Activated T-helper 1 cell treated with Interleukin-2 at 50 U/mL for 16 hours (primary cell): ENCODE results near the gene RNF4.
A peak's percentile ranks its signal among the peaks of the same experiment; 100 is the strongest.

Experiments
- DNase-seq: peaks from one replicate; pipeline ENCODE4 v3.0.0-alpha.2; 2020; ENCODE audit warnings: low read depth

RNF4 gene

GRCh38 chr4:2437475-2438215 is 31.3 kb upstream of the RNF4 start:
- no peak for DNase-seq

- DNase-seq = no peak
Measured at GRCh38 chr4:2438822-2439718, 29.8 kb upstream of the RNF4 start.

DNA sequence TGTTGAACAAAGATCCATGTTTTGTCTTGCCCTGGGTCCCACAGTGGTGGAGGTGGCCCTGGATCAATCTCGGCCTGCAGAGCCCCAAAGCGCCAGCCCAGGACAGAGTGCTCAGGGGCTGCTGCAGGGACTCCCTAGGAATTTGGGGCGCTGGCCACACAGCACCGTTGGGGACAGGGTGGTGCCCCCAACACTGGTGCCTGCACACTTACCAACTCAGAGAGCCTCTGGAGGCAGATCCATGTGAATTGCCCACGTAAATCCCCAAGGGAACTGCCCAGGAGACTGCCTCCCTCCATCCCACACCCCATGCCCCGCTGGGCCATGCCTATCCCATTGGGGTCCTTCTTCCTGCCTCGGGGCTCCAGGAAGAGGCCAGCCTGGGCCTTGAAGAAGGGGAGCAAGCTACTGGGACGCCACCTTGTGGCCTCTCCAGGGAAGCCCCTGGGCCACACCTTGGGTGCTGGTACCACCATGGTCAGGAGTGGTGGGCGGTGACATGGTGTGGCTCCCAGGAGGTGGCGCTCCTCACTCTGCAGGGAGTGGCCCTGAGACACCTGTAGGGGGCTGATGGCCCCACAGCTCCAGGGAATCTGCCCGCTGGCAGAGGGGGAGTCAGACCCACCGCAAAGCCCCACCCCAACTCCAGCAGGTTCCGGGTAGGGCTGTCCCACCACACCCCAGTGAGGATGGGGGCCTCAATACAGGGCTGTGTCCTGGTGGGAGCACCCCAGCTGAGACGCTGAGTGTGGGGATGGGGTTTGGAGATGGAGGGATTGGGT is 27.3 kb upstream of the RNF4 start:
- DNase-seq = peak; percentile 47

GRCh38 chr4:2442175-2442993 is 26.5 kb upstream of the RNF4 start:
- no peak for DNase-seq

DNA sequence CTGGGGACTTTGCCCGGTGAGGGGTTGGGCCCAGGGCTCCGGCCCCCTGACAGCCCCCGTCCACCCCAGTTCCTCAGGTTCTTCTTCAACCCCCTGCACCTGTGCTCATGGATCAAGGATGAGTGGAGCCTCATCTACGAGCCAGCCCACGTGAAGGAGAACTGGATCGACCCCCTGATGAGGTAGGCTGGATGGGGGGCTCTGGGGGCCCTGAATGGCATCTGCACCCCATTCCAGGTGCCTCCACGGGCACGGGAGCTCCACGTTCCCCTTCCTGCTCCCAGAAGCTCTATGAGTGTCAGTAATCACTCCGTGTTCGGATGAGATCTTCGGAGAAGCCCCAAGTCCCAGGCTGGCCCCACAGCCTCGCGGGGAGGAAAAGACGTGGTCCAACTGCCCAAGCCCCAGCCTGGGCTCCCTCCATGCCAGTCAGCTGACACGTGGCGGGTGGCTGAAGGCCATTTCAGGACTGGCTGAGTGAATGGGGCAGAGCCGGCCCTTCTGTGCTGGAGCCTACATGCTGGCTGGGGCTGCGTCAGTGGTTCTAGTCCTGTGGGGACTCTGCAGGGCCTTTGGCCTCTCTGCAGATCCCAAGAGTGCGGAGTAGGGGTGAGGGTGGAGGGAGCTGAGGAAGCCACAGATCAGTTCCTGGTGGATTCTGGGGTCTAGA is 25.7 kb upstream of the RNF4 start:
- DNase-seq = no peak

GRCh38 chr4:2443956-2444740 is 24.8 kb upstream of the RNF4 start:
- no peak for DNase-seq

DNA sequence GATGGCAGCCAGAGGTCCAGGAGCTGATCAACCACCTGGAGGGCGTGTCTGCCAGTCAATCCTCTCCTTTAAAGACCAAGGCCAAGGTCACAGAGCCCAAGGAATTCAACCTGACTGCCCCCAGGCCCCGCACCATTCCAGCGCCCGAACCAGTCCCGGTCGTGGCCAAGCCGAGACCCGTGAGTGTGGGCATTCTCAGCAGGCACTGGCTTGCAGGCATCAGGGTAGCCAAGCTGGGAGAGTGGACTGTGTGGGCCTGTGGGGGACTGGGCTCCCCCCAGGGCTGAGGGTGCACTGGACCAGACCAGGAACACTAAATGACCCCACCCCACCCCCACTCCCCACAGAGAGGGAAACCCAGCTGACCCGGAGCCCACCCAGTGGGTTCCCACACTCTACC is 23.8 kb upstream of the RNF4 start:
- no peak for DNase-seq

DNA sequence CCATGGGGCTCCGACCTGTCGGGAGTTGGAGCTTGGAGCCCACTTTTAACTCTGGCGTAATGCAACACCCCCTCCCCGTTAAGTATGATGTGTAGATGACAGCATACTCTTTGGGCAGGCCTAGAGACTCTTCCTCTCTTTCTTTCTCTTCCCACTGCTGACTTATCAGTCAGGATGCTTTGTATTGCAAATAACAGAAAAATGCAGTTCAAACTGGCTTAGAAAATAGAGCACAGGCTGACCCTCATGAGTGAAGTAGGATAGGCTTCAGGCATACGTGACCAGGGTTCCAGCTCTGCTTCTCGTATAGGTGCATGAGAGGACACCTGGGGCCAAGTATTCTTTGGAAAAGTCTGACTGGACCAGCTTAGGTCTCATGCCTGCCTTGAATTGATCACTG is 23.3 kb upstream of the RNF4 start:
- DNase-seq = no peak

DNA sequence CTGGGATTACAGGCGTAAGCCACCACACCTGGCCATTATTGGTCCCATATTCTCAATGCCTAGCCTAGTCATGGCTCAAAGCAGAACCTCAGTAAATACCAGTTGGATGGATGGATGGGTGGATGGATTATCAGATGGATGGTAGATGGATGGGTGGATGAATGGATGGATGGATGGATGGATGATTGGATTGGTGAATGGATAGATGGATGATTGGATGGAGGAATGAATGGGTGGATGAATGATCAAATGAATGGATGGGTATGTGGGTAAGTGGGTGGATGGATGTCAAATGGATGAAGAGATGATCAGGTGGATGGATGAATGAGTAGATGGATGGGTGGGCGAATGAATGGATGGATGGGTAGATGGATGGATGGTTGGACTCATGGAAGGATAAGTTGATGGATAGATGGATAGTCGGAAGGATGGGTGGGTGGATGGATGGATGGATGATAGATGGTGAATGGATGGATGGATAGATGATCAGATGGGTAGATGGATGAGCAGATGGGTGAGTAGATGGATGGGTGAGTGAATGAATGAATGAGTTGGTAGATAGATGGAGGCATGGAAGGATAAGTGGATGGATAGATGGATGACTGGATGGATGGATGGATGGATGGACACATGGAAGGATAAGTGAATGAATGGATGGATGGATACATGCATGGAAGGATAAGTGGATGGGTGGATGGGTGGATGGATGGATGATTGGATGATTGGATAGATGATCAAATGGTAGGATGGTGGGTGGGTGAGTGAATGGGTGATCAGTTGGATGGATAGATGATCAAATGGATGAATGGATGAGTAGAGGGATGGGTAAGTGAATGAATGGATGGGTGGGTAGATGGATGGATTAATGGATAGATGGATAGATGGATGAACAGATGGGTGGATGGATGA is 22.0 kb upstream of the RNF4 start:
- DNase-seq = no peak

DNA sequence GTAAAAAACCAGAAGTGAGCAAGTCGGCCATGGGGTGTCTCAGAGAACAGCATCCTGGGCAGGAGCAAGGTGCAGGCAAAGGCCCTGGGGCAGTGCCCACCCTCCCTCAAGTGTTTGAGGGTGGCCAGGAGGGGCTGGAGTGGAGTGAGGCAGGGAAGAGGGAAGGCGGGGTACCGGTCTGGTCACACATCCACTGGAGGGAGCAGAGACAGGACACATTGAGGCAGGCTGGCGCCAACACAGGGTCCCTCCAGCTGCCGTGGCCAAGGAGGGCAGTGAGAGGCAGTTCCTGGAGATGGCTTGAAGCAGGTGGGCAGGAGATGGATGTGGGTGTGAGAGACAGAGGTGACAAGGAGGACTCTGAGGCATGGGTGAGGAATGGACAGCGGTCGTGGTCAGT is 20.3 kb upstream of the RNF4 start:
- no peak for DNase-seq

DNA sequence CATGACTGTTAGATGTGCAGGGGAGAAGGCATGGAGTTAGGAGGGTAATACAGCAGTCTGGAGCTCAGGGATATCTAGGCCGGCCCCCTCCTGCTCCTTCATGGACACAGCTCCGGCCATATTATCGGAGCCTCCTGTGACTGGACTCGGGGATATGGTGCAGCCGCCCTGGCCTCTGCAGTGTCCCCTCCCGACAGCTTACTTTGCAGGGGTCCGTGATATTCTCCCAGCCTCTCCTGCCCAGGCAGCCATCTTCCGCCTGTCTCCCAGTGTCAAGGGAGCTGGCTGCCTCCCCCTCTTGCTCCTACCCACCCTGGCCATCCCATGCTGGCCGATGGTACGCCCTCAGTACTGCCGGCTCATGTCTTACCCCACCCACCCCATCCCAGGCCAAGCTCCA is 19.9 kb upstream of the RNF4 start:
- DNase-seq = no peak

DNA sequence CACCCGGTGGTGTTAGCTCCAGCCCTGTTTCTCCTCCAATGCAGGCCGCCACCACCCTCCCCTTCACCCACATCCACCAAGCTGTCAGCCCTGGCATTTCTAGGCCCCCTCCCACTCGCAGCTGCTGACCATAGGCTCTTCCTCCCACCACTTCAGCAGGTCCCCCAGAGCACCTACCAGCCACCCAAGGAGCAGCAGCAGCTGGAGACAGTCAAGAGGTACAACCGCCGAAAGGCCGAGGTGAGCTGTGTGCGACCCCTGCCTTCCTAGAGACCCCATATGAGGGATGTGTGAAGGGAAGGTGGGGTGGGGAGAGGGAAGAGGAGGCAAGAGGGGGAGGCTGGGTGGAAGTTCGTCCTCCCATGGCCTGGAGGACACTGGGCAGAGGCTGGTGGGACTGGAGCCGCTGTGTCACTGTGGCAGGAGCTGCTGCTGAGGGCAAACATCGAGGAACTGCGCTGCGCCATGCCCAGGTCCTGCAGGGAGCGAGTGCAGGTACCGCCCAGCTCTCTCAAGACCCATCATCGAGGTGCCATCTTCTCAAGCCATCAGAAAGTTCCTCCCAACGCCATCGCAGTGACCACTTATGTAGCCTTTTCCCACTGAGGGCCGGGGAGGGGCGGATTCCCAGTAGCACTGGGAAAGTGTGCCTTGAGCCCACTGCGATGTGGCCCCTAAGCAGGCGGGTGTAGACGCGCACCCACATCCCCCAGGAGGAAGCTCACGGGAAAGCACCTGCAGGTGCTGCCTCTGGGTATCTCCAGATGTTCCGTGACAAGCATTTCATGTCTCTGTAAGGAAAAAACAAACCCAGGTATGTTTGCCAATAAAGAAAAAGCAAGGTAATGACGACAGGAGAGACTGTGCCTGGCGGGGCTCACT is 19.2 kb upstream of the RNF4 start:
- DNase-seq = no peak

DNA sequence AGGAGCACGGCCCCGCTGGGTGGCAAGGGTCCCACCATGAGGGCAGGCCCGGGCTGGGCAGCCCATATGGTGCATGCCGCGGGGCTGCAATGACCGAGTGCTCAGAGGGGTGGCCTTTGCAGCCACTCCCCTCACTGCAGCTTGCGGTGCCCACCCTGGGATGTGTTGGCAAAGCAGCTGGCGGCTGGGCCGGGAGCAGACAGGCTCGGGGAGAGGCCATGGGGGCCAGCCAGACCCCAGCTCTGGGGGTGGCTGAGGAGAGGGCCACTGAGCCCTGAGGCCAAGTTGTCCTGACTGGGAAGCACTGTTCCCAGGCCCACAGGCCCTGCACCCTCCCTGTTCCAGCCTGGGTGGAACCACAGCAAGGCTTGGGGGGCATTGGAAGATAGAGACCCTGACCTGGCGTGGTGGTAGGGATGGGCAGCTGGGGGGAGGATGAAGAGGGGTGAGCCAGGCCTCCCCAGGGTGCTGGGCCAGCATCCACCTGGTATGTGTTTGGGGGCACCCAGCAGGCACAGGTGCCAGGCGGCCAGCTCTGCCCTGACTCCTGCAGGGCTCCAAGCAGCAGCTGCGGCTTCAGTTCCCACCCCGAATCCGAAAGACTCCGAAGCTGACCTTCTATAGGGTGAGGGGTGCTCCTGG is 18.4 kb upstream of the RNF4 start:
- DNase-seq = no peak

GRCh38 chr4:2451036-2451520 is 17.8 kb upstream of the RNF4 start:
- no peak for DNase-seq

DNA sequence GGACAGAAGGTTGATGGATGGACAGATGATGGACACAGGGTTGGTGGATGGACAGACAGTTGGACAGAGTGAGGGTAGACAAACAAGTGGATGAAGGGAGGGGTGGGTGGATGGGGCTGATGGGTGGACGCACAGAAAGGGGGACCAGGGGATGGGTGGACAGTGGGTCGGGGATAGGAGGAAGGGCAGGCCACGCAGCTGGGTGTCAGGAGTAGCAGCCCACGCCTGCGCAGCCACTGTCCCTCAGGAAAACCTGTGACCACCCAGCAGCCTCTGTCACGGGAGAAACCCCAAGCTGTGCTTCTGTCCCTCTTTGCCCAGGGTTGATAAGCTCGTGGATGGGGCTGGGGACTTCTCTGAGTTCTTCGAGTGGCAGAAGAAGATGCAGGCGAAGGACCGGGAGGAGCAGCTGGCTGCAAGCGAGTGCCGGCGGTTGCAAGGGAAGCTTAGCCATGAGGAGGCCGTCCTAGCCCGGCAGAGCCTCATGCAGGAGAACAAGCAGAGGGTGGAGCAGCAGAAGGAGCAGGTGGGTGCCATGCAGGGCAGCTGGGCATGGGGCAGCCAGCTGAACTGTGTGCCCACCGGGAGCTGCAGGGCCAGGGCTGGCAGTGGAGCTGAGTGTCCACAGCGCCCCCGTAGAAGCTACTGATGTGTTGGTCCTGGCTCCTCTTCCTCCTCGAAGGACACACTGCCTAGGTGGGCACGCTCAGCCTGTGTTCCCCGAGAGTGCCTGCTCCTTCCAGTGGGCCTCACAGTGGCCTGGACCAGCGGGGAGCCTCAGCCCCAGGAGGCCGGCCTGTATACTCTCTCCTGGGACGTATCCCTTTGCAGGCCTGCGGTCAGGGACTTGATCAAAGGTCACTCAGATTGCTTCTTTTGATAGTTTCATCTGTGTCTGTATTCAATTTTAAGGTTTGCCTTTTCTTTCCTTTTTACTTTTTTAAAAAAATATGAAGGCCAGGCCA is 16.8 kb upstream of the RNF4 start:
- DNase-seq = no peak
